Measurements from ENCODE around the gene YWHAG.

DNA sequence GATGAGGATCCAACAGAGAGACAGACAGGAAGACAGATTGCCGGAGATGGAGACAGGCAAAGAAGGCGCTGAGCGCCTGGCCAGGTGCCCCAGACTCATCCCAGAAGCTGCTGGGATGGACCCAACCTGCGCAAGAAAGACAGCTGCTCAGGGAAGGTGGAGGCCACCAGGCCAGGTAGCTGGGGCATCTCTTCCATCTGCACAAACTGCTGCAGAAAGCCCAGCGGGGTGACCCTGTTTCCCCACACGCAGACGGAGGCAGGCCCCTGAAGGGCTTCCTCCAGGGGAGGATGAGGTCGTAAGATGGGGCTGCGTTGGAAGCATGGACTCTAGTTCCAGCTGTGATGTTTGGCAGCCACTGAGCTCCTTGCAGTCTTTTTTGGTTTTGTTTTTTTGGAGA, 16.5 kb upstream of the YWHAG start:
- TF ChIP-seq, protein P1, sequence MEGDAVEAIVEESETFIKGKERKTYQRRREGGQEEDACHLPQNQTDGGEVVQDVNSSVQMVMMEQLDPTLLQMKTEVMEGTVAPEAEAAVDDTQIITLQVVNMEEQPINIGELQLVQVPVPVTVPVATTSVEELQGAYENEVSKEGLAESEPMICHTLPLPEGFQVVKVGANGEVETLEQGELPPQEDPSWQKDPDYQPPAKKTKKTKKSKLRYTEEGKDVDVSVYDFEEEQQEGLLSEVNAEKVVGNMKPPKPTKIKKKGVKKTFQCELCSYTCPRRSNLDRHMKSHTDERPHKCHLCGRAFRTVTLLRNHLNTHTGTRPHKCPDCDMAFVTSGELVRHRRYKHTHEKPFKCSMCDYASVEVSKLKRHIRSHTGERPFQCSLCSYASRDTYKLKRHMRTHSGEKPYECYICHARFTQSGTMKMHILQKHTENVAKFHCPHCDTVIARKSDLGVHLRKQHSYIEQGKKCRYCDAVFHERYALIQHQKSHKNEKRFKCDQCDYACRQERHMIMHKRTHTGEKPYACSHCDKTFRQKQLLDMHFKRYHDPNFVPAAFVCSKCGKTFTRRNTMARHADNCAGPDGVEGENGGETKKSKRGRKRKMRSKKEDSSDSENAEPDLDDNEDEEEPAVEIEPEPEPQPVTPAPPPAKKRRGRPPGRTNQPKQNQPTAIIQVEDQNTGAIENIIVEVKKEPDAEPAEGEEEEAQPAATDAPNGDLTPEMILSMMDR (IDR thresholded peaks at IDR 0.05; ENCODE audit: low read length): no peak
- TF ChIP-seq EZH2 (IDR thresholded peaks at IDR 0.05; ENCODE audit: borderline replicate concordance, low read length): no peak
